ENCODE measurements around the gene RPL6. TPM values are rescaled to one million over a fixed set of nuclear protein-coding genes. Genes with fewer than 3 reads are reported as not detected.

Gene RPL6
- total and polyA plus RNA-seq, 9 of the 15 experiments (the other 6 are each of a cell fraction or from before 2014, with no cell fraction given), result 1,519 to 3,103 (median 2,396) TPM

GRCh38 chr12:112419297-112420133, 10.1 kb upstream of the RPL6 start (continued):
- no peak for TF ChIP-seq THRA (IDR thresholded peaks at IDR 0.05)
- TF ChIP-seq NBN (IDR thresholded peaks at IDR 0.05; ENCODE audit: low read depth), result no peak
- TF ChIP-seq ZNF3 (CRISPR knock-in tag; IDR thresholded peaks at IDR 0.05), result peak; percentile 57; the same call in 1 of the 2 replicates
- 0 out of 2 replicates have a peak, but pooled peaks have one; percentile 22 for TF ChIP-seq PML (IDR thresholded peaks at IDR 0.05; ENCODE audit: low read length)
- TF ChIP-seq KDM1A (IDR thresholded peaks at IDR 0.05), result peak; percentile 89 to 90
- TF ChIP-seq SP1 (CRISPR knock-in tag; IDR thresholded peaks at IDR 0.05), result peak; percentile 49; the same call in 1 of the 2 replicates
- TF ChIP-seq PREB (CRISPR knock-in tag; IDR thresholded peaks at IDR 0.05), result no peak
- no peak for TF ChIP-seq HDAC3 (IDR thresholded peaks at IDR 0.05; ENCODE audit: borderline replicate concordance, partially characterized antibody)
- 0 out of 2 replicates have a peak, but pooled peaks have one; percentile 78 for TF ChIP-seq ZBTB49 (CRISPR knock-in tag; IDR thresholded peaks at IDR 0.05; ENCODE audit: borderline replicate concordance)
- TF ChIP-seq HSF4 (CRISPR knock-in tag; IDR thresholded peaks at IDR 0.05; ENCODE audit: borderline replicate concordance), result no peak
- no peak for TF ChIP-seq JUND (IDR thresholded peaks at IDR 0.05; ENCODE audit: borderline replicate concordance, low read depth, low read length)
- TF ChIP-seq JUND (tag; IDR thresholded peaks at IDR 0.05; ENCODE audit: borderline replicate concordance, low read depth, low read length), result peak; percentile 52; the same call in 1 of the 3 replicates
- no peak for TF ChIP-seq TFE3 (CRISPR knock-in tag; IDR thresholded peaks at IDR 0.05)
- TF ChIP-seq ZNF232 (CRISPR knock-in tag; IDR thresholded peaks at IDR 0.05), result 0 out of 2 replicates have a peak, but pooled peaks have one; percentile 40
- no peak for TF ChIP-seq E2F3 (CRISPR knock-in tag; IDR thresholded peaks at IDR 0.05)
- TF ChIP-seq FOXA3 (CRISPR knock-in tag; conservative IDR thresholded peaks at IDR 0.05 in 1 of 2, IDR thresholded peaks at IDR 0.05 in 1 of 2), result peak in 1 of 2 experiments; percentile 70; a peak in 1 of 4 replicates
- peak; percentile 88 for TF ChIP-seq ATF3 (IDR thresholded peaks at IDR 0.05)
- no peak for TF ChIP-seq ATF3 (CRISPR knock-in tag; conservative IDR thresholded peaks at IDR 0.05)

Measured in K562 (cell line).